ENCODE results near the gene ZNF235.

ZNF235 gene

GRCh38 chr19:44284968-44285367 lies 19.9 kb downstream of the ZNF235 start:
- no peak overlapping the region for H3K4me3 ChIP-seq (ENCODE audit: low read depth, low read length)
- DNase-seq (ENCODE audit: low read depth, low spot score) = no peak
- in situ Hi-C loops (cut with HindIII; ENCODE audit: low sequenced_read_pairs) = no loop called here
- no peak for TF ChIP-seq CTCF (IDR thresholded peaks at IDR 0.05; ENCODE audit: low read depth, low read length)

GRCh38 chr19:44282846-44283245 lies 22.0 kb downstream of the ZNF235 start:
- H3K4me3 ChIP-seq (ENCODE audit: low read depth, low read length) = no peak overlapping the region
- no peak for TF ChIP-seq CTCF (IDR thresholded peaks at IDR 0.05; ENCODE audit: low read depth, low read length)
- DNase-seq (ENCODE audit: low read depth, low spot score) = no peak
- in situ Hi-C loops (cut with HindIII; ENCODE audit: low sequenced_read_pairs) = no loop called here

DNA sequence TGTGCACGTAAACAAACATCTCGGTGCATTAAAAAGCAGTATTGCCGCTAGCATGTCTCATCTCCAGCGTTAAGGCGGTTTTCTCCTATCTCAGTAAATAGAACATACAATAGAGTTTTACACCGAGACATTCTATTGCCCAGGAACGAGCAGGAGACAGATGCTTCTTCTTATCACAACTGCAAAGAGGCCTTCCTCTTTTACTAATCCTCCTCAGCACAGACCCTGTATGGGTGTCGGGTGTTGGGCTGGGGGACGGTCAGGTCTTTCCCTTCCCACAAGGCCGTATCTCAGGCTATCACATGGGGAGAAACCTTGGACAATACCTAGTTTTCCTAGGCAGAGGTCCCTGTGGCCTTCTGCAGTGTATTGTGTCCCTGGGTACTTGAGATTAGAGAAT lies 23.9 kb downstream of the ZNF235 start:
- no peak for DNase-seq (ENCODE audit: low read depth, low spot score)
- no peak for TF ChIP-seq CTCF (IDR thresholded peaks at IDR 0.05; ENCODE audit: low read depth, low read length)
- H3K4me3 ChIP-seq (ENCODE audit: low read depth, low read length) = no peak overlapping the region
- in situ Hi-C loops (cut with HindIII; ENCODE audit: low sequenced_read_pairs) = no loop called here

DNA sequence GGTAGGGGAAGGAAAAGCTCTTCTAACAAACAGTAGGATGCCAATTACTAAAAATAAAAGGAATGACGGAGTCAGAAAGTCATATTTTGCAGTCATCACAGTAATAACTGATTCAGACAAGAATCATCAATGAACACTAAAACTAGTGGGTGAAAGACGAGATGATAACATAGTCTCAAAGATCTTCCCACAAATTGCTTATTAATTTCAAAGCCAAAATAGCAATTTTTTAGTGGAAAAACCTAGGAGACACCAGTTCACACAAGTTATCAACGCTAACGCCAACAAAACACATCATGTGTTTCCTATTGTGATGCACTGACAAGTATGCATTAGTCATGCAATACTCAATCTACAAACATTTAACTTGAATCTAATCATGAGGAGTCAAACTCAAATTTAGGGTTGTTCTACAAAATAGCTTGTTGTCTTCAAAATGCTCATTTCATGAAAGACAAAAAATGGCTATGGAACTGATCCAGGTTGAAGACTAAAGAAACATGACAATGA lies 26.6 kb downstream of the ZNF235 start:
- in situ Hi-C loops (cut with HindIII; ENCODE audit: low sequenced_read_pairs) = no loop called here
- H3K4me3 ChIP-seq (ENCODE audit: low read depth, low read length) = no peak overlapping the region
- no peak for TF ChIP-seq CTCF (IDR thresholded peaks at IDR 0.05; ENCODE audit: low read depth, low read length)
- DNase-seq (ENCODE audit: low read depth, low spot score) = no peak

DNA sequence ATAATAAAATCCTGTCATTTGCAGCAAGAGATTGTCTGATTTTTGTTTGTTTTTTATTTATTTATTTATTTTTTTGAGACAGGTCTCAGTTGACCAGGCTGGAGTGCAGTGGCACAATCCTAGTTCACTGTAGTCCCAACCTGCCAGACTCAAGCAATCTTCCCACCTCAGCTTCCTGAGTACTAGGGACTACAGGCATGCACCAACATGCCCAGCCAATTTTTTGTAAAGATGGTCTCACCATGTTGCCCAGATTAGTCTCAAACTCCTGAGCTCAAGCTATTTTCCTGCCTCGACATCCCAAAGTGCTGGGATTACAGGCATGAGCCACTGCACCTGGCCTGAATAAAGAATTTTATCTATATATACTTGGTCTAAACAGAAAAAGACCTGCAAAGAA lies 27.5 kb downstream of the ZNF235 start:
- H3K4me3 ChIP-seq (ENCODE audit: low read depth, low read length) = no peak overlapping the region
- no peak for DNase-seq (ENCODE audit: low read depth, low spot score)
- in situ Hi-C loops (cut with HindIII; ENCODE audit: low sequenced_read_pairs) = no loop called here
- TF ChIP-seq CTCF (IDR thresholded peaks at IDR 0.05; ENCODE audit: low read depth, low read length) = no peak

DNA sequence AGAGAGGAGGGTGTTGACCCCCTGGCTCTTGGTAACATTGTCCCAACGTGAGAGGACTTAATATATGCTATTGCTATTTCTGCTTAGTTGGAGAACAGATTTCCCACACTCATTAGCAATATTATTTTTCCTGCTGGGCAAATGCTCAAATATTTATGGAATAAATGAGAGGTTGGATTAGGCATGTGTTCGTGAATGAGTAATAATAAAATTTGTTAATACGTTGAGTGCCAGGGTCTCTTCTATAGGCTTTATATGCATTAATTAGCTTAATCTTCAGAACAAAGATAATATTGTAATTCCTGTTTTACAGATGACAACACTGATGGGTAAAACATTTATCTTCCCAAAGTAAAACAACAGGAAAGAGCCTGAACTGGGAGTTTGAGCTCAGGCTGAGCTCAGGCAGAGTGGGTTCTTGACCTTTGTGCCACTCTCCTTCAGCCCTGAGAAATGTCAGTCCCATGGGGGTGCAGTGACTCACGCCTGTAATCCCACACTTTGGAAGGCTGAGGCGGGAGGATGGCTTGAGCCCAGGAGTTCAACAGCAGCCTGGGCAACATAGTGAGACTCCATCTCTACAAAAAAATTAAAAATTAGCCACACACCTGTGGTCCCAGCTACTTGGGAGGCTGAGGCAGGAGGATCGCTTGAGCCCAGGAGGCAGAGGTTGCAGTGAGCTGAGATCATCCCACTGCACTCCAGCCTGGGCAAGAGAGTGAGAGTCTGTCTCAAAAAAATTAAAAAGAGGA lies 44.0 kb downstream of the ZNF235 start:
- DNase-seq (ENCODE audit: low read depth, low spot score) = no peak
- in situ Hi-C loops (cut with HindIII; ENCODE audit: low sequenced_read_pairs) = no loop called here
- no peak overlapping the region for H3K4me3 ChIP-seq (ENCODE audit: low read depth, low read length)
- TF ChIP-seq CTCF (IDR thresholded peaks at IDR 0.05; ENCODE audit: low read depth, low read length) = no peak

All from astrocyte of the spinal cord (primary cell).